T-helper 9 cell (primary cell): ENCODE results near the gene ST7.

ENCODE experiments used
- DNase-seq: peaks from one replicate; pipeline ENCODE4 v3.0.0-alpha.2; 2020

The ST7 gene

DNA sequence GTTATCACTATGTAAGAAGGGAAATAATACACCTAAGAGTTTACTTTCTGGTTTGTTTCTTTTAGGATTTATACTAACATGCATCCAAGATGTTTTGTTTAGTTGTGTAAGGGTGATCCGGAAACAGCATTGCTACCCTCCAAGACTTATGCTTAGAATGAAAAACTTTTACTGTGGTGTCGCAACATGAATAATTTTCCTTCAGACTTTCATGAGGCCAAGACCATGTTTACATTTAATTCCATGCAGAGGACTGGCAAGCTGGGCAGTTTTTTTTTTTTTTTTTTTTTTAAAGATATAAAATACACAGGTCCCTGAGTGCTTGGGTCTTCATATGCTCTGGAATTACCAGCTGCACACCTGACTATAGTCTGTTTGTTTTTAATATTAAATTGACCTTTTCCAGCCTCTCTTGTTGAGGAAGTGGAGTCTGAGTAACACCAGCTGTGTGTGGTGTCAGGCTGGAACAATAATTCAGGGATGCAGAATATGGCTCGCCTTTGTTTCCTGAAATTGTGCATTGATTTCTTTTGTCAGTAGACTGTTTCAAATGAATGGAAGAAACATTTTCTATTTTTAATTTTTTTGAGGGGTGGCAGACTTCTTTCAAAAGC, 81.7 kb downstream of the ST7 start:
- DNase-seq: no peak

DNA sequence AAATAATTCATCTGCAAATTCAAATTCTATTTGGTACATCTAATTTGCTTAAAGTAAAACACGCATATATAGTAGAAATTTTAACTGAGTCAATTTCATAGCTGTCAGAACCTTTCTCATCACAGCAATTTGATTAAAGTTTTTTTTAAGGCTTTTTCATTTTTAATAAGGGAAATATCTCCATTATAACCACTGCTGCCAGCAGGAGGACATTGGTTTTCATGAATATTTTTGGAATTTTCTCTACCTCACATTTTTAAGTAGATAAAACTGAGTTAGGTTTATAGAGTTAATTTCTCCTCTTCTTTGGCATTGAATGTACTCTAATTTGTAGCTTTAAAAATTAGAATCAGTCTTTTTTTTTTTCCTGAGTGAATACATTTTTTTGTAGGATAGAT, 82.2 kb downstream of the ST7 start:
- no peak for DNase-seq

DNA sequence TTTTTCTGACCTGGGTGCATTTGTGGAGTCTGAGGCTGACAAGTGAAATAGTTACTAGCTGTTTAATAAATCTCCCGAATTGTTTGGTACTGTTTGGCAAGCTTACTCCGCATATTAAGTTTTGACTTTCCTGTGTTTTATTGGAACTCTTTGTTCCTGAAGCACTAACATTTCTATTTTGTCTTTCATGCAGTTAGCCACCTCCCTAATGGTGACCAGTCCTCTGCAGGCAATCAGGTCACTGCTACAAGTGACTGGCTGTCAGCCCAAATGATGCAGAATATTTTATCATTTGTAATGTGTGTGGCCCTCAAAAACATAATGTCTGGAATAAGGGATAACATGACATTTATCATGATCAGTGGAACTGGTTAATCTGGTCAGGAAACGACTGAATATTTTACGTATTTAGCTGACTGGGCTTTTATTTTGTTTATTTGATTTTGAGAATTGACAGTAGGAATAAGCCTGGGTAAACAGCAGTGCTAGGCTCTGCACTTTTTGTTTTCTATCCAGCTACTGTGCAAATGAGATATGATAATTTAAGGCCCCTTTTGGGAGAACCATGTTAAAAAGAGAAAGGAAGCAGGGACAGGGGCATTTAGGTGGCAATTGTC, 82.9 kb downstream of the ST7 start:
- DNase-seq: no peak

DNA sequence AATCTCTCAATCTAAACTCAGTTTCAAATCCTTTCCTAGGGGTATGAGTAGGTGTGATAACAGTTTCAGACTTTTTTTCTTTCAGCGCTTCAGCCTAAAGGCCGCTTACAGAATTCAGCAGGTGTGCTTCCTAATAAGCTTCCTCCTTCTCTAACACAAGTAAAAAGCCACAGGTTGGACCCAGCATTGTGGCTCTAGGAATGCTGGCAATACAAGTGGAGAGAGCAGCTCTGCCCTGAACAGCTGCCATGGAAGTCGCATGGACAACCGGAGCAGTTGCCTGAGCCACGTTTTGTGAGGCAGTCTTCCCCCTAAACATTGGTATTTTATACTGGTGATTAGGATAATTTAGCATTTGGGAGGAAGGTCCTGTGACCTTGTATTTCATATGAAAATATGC, 83.5 kb downstream of the ST7 start:
- DNase-seq: no peak

DNA sequence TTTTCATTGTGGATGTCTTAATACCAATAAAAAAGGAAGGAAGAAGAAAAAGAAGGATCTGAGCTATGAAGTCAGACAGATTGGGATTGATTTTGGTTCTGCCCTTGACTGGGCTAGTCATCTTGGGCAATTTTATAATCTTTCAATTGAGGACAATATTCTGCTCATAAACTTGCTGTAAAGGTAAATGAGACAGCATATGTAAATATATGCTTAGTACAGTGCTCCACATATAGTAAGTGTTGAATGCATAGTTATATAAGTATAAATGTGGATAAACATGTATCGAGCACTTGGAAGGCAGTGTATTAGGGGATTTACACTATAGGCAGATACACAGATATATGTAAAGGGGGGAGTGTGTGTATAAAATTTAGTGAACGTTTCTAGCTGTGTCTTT, 85.1 kb downstream of the ST7 start:
- no peak for DNase-seq

DNA sequence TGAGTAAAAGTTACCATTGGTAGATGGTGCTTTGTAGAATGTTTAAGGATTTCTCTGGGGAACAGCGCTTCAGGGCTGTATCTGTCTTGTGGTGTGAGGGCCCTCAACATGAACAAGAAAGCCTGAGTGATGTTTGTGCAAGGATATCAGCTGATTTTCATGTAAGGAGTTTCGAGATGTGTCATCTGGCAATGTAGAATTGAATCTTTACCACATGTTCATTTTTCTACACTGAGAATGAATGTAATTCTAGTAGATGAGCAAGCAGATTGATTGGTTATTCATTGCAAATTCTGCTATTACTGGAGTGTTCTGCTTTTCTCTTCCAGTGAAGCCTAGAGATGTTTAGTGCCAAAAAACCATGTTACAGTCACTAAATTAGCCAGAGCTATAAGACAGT, 87.7 kb downstream of the ST7 start:
- no peak for DNase-seq

DNA sequence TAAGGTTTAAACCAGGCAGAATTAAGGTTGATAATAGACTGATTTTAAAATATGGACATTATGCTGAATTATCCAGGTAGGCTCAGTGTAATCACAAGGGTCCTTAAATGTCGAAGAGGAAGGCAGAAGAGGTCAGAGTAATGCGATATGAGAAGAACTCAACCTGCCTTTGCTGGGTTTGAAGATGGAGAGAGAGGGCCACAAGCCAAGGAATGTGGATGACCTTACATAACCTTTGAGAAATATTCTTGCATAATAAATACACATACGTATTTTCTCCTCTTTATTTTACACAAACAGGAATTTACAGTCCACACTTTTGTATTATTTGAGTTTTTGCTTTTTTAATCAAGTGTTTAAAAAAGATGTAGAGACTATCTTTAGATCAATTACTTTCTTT, 88.5 kb downstream of the ST7 start:
- DNase-seq: no peak

DNA sequence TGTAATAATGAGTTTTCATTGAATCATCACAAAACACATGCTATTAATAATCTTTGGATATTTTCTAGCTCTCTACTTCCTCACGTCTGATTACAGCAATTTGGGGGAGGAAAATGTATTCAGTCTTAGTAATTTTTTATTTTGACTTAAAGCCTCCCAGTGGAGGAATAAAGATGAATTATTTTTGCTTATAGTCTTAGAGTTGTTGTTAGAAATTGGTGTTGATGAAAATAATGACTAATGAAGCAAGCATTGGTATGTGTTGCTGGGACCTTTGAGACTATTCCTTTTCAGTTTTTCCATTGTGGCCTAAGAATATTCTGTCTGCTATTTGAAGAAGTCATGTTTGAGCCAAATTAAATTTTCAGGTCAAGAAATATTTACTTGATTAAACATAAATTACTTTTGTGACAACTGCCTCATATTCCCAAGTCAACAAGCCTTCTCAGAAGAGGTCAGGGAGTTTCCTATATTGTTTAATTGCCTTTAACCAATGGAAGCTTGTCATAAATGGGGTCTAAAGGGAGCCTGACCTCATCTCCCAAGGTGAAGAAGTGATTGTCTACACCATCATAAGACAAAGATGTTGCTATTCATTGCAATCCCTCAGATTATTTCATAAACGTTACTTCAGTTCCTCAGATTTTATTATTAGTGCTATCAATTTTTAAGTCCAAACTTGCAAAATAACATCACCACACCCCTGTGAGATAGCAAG, 90.0 kb downstream of the ST7 start:
- DNase-seq: no peak

DNA sequence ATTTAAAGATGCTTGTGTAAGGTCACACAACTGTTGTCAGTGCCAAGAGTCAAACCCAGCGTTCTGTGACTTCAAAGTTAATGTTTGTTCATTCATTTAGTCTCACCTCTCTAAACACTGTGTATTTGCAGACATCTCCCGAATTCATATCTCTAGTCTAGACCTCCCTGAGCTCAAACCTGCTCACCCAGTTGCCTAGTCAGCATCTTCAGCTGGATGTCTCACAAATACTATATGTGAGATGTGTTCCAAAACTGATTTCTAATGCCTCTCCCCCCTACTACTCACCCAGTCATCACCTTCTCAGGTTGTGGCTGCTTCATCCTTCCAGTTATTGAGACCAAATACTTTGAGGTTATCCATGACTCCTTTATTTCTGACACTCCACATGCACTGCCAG, 91.4 kb downstream of the ST7 start:
- DNase-seq: no peak

DNA sequence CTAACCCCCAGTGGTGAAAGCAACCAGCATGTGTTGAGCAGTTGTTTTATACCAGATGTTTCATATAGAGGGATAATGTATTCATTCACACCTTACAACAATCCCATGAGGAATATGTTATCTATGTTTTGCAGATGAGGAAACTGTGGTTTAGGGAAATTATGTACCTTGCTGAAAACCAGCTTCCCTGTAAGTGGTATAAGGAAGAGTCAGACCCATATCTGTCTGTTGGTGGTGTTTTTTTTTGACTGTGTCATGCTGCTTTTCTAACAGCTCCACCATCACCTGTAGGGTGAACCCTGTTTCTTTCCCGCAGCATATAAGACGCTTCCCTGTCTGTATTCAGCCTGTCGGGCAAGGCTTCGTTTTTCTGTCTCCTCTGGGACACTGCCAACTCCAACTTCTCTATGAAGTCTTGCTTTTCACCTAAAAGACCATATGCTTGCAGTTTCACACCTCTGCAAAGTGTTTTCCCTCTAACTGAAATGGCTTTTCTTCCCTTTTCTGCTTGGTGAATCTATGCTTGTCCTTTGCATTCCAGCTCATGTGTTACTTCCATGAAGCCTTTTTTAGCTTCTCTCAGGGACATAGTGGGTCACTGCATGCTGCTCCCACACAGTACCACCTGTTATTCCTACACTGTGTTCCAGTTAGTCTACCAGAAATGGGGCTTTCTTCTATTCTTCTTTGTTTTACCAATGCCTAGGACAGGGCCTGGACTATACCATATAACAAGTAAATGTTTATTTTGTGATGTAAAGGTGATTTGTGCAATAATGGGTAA, 92.8 kb downstream of the ST7 start:
- DNase-seq: no peak

DNA sequence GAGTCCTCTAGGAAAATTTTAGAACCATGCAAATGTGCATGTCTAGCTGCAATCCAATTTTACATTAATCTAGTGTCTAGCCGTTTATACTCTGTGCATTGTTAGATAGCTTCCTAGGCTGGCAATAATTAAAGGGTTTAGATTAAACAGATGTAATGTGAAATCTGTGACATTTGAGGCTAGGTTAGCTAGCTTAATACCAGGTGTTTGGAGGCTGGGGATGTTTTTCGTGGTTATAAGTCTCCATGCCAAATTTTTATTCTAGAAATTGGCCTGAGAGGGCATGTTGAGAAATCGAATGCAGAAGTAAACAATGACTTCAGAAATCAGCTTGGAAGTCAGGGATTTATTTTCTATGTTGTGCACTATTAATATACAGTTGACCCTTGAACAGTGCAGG, 94.2 kb downstream of the ST7 start:
- DNase-seq: no peak

DNA sequence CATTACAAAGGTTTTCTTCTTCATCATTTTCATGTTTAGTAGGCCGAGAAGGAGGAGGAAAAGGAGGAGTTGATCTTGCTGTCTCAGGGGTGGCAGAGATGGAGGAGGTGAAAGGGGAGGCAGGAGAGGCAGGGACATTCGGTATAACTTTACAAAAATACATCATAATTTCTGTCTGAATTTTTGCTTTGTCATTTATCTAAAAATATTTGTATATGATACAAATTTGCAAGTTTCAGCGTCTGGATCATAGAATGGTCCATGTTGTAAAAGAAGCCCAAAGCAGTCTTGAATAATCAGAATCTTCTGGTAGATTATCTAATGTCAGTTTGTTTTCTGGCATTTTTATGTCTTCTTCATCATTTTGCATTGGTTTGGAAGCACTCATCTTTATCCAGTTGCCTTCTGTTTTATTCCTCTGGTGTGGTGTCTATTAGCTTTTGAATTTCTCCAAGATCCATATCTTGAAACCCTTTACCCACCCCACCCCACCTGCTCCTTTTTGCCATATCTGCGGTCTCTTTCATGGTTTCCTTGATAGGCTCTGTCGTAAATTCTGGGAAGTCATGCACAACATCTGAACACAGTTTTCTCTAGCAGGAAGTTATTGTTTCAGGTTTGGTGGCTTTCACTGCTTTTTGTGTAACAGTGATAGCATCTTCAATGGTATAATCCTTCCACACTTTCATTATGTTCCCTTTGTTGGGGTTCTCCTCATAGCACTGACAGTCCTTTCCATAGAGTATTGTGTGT, 95.0 kb downstream of the ST7 start:
- DNase-seq: no peak

DNA sequence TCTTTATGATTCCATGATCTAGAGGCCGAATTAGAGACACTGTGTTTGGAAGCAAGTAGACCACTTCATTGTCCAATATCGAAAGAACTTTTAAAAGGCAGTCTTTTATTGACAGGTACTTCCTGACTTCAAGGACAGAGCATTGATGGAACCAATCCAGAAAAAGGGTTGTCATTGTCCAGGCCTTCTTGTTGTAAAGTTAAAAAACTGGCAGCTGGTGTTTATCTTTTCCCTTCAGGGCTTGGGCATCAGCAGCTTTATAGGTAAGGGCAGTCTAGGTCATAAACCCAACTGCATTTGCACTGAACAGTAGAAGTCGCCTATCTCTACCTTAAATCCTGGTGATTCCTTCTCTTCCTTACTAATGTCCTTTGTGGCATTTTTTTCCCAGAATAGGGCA, 95.6 kb downstream of the ST7 start:
- DNase-seq: no peak

DNA sequence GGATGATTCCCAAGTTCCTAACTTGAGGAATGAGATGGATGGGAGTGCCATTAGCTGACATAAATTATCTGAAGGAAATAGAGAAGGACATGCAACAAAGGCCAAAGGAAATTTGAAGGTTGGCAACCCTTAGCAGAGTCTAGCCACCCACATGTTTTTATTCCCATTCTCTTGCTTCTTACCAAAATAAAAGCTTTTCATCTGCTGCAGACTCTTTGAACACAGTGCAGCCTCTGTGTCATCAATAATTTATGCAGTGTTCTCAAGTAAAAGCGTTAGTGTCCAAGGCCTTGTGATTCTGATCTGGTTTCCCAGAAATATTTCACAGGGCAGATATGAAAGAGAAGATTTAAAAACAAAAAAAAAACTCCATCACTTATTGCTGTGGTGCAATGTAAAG, 98.5 kb downstream of the ST7 start:
- no peak for DNase-seq

DNA sequence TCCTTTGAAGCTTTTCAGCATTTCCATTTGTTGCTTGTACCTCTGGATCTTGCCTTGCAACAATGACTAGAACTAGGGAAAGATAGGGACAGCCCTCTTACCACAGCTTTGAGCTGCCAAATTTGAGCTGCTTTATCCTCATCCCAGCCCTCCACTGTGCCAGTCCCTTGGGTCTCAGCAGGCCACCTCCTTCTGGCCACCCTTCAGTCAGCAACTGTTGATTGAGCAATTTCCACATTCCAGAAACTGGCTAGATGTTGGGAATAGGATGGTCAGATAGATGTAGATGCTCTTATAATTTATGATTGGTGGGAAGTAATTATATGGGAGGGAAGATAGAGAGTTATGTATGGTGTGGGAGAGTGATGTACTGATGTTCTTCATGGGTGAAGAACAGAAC, 100.1 kb downstream of the ST7 start:
- DNase-seq: no peak

DNA sequence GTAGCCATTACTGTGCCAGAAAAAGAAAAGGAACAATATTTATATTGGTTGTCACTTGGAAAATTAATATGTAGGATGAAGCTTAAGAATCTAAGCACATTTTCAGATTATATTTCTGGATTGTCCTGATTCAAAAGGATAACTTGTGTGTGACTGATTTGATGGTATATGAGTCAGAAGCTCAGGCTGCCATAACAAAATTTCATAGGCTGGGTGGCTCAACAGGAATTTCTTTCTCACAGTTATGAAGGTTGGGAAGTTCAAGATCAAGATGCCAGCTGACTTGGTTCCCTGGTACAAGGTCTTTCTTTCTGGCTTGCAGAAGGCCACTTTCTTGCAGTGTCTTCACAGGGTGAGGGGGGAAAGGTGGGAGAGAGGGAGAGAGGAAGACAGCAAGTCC, 108.5 kb downstream of the ST7 start:
- no peak for DNase-seq

DNA sequence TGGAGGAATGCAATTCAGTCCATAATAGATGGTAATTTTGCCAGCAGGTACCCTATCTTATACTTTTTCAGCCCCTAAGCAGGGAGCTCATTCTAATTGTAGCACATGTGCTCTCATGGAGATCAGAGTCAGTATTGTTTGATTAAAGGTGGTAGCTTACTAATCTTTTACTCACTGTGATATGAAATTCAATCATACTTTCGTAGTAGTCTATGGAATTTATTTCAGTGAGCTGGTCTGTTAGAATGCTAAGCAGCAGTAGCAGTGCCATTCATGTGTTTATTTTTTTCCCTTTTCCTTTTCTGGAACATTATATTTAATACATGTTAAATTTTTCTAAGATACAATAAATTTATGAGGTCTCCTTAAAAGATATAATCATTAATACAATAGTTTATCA, 109.0 kb downstream of the ST7 start:
- DNase-seq: no peak

DNA sequence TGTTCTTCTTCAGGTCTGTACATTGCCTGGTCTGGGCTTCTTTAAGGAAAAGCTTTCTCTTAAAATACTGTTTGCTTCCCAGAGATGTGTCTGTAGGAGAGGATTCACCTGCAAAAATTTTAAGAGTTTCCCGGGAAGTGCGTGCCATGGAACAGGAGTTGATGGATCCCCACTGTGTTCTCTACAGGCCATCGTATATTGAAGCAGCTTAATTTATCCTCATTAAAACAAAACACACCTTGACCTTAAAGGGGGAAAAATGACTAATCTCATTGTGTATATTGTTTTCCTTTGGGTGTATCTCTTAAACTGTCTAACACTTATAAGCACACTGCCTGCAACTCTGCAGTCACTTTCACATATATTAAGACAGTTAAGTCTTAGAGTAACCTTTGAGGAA, 111.4 kb downstream of the ST7 start:
- no peak for DNase-seq

DNA sequence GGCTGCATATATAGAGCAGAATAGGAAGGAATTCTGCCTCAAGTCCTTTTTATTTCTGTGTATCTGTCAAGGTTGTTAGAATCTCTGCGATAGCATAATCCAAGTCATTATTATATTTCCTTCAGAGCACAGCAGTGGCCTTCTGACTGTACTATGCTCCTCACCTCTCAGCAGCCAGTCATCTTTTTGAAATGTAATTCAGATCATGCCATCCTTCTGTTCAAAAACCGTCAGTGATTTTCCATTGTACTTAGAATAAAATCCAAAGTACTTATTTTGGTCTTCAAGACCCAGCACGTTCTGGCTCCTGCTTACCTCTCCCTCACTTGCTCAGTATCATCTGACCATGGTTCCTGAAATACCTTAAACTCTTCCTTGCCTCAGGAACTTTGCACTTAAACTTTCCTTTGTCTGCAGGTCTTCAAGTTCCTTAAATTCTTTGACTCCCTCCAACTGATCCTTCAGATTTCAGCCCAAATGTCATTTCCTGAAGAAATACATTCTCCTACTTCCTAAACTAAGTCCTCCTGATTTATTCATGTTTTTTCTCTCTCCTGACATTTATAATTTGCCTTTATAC, 112.4 kb downstream of the ST7 start:
- no peak for DNase-seq

DNA sequence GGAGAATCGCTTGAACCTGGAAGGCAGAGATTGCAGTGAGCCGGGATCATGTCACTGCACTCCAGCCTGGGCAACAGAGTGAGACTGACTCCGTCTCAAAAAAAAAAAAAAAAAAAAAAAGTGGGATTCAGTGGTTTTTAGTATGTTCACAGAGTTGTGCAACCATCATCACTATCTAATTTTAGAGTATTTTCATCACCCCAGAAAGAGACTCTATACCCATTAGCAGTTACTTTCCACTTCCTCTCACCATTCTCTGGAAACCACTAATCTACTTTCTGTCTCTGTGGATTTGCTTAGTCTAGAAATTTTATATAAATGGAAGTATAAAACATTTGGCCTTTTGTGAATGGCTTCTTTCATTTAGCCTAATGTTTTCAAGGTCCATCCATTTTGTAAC, 113.4 kb downstream of the ST7 start:
- no peak for DNase-seq

DNA sequence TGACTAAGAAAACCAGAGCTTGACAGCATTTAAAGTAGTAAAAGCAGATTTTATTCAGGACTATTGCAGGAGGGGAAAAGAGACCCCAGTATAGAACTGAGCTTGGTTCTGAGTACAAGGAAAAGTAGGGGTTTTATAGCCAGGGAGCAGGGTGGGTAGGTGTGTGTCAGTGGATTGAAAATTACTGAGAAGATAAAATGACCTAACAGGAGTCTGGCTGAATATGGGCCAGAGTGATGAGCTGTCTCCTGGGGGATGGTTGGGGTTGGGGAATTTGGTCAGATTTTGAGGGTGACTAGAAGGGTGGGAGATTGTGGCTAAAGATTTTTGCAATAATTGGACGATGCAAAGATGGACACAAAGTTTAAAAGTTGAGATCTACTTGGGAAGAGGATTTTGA, 114.0 kb downstream of the ST7 start:
- DNase-seq: no peak

DNA sequence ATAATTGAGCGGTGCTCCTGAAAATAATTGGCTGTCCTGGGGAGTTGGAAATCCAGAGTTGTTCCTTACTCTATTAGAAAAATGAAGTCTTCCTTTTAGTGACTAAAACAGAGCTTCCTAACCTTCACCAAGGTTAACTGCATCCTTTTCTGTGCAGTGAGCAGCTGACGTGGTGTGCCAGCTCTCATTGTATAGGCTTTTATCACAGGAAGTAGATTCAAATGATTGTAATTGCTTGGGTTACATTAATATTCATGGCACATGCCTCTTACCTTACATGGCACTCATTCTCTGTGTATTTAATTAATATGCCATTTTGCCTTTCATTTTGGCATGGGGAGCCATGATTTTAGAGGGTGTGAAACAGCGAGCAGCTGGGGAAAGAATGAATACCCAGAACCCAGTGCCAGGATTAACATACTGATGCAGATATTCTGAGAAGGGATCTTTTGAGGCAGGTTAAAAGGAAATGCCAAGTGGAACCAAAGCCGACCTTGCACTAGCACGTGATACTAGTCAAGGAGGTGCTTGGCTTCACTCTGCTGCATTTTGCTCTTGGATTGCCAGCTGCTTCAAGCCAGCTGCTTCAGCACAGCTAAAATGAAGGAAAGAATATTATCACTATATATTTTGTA, 115.3 kb downstream of the ST7 start:
- no peak for DNase-seq
